OCI-LY7 (cell line): ENCODE data around the gene DYNLT3.

ENCODE experiments used
- CTCF ChIP-seq: fragments of 200-600 bp; sonication (generic); conservative IDR thresholded peaks from 2 replicates; pipeline ENCODE4 v1.5.1; 2014; ENCODE audit warnings: mild to moderate bottlenecking, antibody characterized with exemption, low read length, moderate library complexity, mixed read lengths
- EZH2phosphoT487 ChIP-seq: fragments of 200-600 bp; sonication (generic); IDR thresholded peaks from 2 replicates; pipeline ENCODE4 v1.6.1; 2018; ENCODE audit warnings: low read depth, borderline replicate concordance, mild to moderate bottlenecking, mixed run types, antibody characterized with exemption, low read length, moderate library complexity, mixed read lengths

GRCh38 chrX:37813570-37813969 is 33.8 kb downstream of the DYNLT3 start:
- TF ChIP-seq CTCF (no peak), EZH2phosphoT487 (no peak)
